Stimulated activated CD4-positive, alpha-beta T cell treated with anti-CD3 and anti-CD28 coated beads, Interleukin-4, amount 100 ng/mL, for 4 hours (primary cell): Measurements from ENCODE around the gene TAX1BP1.
"Not testable (repeated sequence)": the region's sequence is repeated elsewhere in the genome, so short reads cannot be mapped to it uniquely, and the experiment has no call there.

ENCODE experiments used
- DNase-seq, 2 experiments: peaks; one replicate each; pipeline ENCODE4 v3.0.0-alpha.2; 2020

Gene TAX1BP1

DNA sequence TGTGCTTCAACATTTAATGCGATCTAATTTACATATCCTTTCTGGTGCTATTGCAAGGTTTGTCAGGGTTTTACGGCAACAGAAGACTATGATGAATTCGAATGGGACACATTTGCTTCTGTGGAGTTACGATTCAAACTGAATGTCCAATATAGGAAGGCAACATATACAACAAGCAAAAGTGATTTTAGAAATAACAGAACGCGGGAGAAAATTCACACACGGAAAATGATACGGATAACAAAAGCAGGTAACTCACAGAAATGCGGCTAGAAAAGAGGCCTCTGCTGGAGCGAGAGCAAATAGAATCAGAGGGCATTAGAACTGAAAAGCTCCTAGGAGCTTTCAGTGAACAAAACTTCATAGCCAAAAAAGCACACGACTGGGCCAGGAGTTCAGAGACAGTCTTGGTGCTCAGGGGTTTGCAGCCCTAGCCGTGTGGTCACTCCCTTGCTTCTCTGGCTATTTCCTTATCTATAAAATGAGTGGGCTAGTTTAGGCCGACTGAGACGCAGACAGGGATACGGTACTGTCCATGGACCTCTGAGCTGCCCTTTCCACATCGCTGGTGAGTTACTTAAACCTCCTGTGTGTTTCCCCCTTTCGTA lies 557 bp upstream of the TAX1BP1 start:
- peak in 1 of 2 experiments; percentile 2 for DNase-seq

DNA sequence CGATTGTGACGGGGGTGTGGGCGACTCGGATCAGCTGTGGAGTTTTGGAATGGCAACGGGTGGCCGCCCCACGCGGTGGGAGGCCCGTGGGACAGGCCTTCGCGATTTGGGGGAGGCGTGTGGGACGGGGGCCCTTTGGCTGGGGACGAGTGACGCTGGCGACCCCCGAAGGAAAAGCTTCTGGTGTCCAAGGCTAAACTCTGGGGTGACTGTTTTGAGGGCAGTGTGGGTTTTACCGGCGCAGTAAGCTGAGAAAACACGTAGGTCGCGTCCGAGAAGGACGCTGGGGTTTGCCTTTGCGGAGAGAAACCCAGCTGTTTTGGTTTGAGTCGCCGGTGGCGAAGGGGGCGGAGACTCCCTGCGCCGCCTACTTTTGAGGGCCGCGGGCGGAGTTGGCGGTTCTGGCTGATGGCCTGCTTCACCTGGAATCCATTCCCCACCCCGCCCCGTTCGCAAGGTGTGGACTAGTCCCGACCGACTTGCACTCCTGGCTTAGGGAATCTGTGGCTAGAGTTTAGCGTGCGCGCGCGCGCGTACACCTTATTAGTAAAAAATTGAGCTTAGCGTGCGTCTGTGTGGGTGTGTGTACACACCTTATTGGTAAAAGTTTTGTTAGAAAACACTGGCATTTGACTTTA lies 606 bp downstream of the TAX1BP1 start:
- DNase-seq = peak; percentile 75 to 79

DNA sequence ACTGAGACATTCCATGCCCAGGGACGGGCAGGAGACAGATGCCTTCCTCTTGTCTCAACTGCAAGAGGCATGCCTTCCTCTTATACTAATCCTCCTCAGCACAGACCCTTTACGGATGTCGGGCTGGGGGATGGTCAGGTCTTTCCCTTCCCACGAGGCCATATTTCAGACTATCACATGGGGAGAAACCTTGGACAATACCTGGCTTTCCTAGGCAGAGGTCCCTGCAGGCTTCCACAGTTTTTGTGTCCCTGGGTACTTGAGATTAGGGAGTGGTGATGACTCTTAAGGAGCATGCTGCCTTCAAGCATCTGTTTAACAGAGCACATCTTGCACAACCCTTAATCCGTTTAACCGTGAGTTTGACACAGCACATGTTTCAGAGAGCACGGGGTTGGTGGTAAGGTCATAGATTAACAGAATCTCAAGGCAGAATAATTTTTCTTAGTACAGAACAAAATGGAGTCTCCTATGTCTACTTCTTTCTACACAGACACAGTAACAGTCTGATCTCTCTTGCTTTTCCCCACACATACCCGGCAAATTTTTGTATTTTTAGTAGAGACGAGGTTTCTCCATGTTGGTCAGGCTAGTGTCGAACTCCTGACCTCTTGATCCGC lies 2.2 kb downstream of the TAX1BP1 start:
- DNase-seq = not testable (repeated sequence)

DNA sequence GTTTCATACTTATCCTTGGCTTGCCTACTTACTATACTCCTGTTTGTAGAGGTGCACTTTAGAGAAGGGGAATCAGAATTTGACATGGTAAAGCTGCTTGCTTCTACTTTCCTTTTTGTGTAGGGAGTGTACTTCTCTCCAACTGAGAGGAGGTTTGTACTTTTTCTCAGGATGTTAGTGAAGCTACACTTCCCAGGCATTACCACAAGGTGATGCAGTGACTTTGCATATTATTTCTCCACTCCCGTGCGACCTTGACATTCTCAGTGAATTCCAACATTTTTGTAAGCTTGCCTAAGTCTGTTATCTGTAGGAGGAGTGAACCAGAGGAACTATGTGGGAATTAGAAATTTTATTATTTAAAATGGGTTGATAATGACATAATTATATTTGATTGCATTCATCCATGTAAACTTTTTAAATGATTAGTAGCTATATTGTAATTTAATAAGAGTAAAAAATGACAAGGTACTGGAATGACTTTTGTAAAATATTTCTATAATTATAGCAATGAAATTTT lies 5.2 kb downstream of the TAX1BP1 start:
- no peak for DNase-seq

DNA sequence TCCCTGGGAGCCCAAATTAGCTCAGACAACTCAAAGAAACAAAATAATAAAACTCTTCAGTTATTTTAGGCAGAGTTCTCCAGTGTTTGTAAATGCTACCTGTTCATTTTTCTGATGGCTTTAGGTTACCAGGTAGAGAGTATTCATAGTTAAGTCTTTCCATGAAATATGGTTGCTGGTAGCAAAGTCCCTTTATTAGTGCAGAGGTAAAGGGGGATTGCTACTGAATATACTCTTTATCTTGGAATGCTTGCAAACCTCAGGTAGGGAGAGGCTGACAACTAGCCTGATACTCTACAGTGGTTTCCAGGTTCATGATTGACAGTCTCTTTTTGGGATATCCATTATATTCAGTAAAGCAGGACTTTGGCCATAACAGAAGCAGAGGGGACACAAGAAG lies 6.5 kb downstream of the TAX1BP1 start:
- DNase-seq = no peak

DNA sequence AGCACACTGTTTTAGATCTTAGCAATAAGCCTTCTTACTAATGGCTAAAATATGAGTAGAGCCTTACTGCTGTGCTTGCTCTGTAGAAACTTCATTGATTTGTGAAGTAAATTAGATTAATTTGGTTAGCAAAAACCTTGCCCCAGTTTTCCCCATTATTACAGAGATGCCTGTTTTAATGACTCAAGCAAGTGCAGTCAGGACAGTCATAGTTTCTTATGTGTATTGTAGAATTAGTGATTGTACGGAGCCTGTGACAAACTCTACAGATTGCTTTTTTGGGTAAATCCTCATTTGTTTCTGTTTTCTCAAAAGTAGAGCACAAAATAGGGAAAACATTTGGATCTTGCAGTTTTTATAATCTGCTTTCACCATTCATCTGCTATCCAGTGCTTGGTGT lies 7.0 kb downstream of the TAX1BP1 start:
- no peak for DNase-seq

DNA sequence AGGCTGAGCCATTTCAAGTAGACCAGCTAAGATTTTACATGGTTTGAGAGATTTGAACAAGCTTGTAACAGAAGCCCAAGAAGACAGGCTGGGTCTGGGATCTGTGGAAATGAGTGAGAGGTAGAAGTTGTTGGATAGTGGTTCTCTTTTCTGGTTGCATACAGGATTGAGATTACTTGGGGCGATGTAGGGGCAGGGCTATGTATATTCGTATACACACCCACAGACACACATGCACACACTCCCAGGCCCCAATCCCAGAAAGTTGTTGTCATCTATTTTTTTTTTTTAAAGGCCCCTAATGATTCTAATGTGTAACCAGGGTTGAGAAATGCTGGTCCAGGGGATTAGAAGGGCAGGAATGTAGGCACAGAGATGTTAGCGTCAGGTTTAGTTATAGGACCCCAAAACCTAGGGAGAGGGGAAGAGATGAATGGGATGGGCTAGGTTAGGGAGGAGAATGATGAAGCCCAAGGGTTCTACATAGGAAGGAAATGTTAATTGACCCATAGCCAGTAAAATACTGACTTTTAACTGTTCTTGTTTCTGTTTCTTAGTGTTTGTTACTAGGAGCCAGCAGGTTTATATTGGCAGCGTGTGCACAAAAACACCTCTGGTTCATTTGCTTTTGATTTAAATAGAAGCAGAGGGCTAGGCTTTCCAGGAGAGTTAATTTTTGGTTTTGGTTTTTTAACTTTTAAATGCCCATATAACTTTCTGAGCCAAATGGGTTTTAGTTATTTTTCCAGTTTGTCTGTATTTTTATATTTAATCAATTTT lies 7.8 kb downstream of the TAX1BP1 start:
- no peak for DNase-seq

DNA sequence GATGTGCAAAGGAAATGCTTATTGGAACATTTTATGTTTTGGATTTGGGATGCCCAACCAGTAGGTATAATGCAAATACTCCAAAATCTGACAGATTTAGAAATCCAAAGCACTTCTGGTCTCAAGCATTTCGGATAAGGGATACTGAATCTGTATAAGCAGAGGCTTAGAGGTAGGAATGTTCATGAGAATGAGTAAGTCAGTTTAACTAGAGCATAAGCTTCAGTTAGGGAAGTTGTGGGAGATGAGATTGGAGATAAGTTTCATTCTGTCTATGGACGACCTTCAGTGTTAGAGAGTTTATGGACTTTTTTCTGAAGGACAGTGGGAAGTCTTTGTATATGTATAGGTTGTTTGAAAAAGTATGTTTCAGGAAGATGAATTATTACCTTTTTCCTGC lies 10.4 kb downstream of the TAX1BP1 start:
- DNase-seq = no peak

DNA sequence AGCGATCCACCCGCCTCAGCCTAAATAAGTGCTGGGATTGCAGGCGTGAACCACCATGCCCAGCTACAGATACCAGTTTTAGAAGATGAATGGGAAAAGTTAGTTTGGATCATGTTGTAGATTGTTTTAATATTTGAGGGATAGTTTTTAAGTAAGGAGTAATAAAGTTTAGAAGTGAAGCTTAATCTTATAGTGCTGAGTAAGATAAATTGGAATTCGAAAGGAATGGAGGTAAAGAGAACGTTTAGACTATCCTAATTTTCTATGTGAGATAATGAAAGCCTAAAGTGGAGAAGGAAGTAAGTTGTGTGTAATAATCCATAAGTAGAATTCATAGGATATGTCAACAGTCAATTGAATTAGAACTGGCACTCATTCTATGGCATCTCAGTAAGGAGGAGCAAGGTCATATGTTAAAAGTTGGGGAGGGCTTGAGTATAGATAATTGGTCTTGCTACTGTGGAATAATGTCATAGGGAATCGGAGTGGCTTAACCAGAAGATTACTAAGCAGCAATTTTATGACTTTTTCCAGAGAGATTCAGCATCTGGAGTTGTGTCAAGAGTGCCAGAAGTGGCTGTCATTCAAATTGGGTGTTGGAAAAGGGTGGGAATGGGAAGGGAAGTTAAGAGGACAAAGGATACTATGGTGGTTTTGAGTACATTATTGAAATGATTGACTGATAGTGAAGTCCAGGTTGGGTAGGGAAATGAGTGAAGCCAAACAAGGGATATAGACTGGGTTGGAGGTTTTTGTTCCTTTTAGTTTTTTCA lies 12.1 kb downstream of the TAX1BP1 start:
- DNase-seq = no peak

DNA sequence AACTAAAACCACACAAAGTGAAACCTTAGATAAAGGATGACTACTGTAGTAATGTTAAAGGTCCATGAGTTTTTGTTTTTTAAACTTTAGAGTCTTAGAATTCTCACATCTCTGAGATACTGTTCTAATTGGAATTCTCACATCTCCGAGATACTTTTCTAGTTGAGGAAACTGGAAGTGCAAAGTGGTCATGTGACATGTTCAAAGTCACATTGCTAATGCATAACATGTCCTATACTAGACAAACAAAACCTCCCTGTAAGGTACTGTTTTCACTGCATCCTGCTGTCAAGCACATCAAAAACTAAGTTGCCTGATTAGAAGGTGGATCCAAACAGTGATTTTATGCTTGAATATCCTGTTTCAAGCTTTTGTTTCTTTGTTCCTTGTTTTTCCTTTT lies 13.9 kb downstream of the TAX1BP1 start:
- no peak for DNase-seq

DNA sequence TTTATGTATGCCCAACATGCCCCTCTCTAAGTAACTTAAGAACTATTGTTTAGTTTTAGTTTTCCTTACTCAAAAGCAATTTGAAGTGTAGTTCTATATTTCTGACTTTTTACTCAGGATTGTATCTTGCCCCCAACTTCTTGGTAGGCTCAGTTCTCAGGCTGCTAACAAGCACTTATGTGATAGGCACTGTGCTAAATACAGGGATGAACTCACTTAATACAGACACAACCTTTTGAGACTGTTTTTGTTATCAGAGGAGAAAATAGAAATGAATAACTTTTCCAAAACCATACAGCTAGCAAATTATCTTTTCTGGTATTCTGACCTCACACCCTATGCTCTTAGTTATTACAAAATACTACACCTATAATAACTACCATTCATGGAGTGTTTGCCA lies 16.3 kb downstream of the TAX1BP1 start:
- no peak for DNase-seq

DNA sequence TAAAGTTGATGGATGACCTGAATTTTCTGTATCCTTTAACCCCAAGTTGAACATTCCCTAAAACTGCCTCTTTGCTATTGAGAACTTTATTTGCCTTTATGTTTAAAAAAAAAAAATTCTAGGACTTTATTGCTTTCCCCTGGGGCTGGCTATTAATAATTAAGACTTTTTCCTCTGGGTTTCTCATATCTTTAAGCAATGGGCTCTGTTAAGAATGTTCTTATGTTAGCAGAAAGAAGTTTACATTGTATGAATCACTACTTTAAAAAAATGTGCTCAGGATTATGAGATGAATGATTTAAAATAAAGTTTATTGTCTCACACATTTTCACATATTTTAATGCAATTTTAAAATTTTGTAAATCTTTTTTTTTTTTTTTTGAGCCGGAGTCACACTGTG lies 19.5 kb downstream of the TAX1BP1 start:
- no peak for DNase-seq

DNA sequence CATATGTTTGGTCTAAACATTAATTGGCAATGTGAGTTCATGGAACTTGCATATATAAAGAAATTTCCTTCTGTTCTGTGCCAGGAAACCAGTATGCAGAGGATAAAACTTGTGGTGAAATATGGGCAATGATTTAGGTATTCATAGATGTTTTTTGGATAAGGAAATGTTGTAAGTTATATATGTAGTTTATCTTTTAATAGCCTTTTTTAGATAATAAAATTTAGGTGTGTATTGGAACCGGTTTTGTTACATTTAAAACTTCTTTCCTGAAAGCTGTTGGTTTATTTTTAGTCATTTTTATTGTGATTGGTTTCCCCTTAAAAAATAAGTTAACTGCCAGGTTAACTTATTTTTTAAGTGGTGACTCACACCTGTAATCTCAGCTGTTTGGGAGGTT lies 22.1 kb downstream of the TAX1BP1 start:
- DNase-seq = no peak

DNA sequence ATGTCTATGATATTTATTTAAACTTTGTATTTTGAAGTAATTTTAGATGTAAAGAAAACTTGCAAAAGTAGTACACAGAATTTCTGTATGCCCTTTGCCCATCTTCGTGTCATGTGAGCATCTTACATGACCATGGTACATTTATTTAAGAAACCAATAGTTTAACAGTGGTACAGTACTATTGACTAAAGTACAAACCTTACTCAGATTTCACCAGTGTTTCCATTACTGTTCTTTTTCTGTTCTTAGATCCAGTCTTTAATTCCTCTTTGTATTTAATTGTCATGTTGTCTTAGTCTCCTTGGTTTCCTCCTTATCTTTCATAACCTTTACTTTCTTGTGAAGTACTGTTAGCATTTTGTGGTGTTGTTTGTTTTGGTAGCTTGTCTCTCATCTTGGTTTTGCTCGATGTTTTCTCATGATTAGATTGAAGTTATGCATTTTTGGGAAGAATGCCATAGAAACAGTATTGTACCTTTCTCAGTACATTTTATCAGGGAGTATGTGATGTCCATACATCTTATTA lies 24.1 kb downstream of the TAX1BP1 start:
- no peak for DNase-seq

DNA sequence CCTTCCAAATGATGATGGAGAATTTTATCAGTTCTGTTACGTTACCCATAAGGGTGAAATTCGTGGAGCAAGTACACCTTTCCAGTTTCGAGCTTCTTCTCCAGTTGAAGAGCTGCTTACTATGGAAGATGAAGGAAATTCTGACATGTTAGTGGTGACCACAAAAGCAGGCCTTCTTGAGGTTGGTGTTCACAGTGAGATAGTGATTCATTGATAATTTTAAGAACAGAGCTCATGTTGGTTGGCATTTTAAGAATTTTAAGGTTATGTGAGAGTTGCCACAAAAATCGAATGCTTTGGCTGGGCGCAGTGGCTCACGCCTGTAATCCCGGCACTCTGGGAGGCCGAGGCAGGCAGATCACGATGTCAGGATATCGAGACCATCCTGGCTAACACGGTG lies 25.9 kb downstream of the TAX1BP1 start:
- DNase-seq = no peak

DNA sequence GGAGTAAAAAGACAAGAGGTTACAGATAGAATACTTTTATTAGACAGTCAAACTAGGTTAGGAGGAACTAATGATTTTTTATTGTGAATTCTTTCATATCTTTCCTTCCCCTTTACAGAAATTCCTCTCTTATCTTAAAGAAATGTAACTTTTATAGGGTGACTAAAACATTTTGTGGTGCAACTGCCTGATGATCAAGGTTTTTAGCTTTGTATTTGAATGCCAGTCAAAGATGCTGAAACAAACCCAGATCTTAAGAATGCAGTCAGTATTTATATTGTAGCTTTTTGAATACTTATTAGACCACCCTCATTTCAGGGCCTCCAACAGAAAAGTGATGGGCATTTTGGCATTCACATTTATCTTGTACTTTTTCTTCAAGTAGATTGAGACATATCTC lies 27.4 kb downstream of the TAX1BP1 start:
- DNase-seq = no peak

DNA sequence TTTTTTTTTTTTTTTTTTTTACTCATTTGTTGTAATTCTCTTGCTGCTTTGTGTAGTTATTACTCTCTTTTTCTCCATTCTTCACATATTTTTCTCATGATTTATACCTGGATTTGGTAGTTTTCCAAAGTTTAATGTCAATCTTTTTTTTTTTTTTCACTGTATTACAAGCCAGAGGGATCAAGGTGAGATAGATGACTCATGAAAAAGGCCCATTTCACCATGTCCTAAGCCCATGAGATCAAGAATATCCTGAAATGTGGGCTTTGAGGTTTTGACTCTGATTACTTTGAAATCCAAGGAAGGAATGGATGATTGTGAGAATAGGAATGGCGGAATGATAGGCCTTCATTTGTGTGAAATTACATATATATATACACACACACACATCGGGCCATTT lies 31.1 kb downstream of the TAX1BP1 start:
- no peak for DNase-seq

DNA sequence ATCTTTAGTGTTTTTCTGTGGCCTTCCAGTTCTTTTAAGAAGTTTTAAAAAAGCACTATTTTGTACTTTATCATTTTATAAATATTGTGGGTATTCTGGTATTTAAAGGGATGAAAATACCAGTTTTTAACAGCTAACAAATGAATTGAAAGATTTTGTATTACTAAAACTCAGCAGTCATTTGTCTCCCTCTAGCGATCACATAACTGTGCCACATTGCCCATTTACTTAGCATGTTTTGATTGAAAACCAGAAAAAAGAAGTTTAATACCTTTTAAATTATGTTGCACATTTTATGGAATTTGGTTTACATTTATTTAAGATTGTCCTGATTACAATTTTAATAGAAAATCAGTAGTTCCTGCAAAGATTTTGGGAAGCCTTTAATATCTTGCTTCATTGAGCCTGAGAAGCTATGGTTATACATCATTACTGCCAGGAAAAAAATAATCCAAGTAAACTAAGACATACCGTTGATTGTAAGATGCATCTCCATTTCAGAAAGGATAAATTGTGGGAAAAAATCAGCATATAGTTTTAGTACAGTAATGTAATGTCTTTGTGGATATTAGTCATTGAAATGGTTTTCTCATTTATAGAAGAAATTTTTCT lies 34.9 kb downstream of the TAX1BP1 start:
- no peak for DNase-seq

DNA sequence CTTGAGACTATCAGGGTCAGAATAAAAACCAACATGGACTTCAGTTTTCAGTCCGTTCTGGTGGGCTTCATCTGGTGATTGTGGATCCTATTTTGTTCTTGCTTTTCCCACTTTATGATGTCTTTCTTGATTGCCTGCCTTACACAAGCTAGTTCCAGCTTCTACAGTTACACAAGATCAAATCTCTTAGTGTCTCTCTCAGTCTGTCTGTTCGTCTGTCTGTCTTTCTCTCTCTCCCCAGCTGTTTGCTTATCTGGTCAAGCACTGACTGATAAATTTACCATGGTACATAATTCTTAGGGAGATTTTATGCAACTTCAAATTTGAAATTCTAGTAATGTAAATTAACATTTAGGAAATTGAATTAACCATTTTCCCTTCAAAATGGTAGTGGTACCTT lies 35.8 kb downstream of the TAX1BP1 start:
- no peak for DNase-seq

DNA sequence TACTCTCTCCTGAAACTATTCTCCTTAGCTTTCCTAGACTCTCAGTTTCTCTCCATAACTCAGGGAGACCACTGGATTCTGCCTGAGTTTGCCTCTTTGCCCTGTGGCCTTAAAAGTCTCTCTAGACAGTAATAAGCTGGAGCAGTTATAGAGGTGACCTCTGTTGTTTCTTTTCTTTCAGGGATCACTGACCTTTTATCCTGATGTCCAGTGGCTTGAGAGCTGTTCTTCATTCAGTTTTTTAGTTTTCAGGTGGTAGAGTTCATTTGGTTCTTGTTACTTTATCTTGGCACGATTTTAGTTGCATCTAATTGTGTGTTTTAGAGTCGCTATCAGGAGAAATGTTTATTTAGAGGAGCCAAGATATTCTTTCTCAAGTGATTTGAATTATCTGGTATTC lies 37.7 kb downstream of the TAX1BP1 start:
- DNase-seq = no peak

DNA sequence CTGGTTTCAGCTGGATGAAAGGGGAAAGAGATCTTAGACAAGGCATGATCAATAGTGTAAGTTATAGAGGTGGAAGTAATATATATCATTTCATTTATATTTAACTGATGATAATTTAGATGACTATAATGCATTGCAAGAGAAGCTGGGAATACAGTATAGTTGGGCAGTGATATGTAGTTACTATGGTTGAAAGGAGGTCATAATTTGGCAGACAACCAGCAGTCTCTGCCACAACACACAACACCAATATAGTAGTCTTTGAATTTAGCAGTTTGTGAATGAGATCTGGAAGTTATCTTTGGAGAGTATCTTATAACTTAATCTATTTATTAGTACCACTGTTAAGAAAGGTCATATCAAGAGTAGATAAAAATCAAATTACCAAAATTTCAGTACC lies 39.9 kb downstream of the TAX1BP1 start:
- no peak for DNase-seq

DNA sequence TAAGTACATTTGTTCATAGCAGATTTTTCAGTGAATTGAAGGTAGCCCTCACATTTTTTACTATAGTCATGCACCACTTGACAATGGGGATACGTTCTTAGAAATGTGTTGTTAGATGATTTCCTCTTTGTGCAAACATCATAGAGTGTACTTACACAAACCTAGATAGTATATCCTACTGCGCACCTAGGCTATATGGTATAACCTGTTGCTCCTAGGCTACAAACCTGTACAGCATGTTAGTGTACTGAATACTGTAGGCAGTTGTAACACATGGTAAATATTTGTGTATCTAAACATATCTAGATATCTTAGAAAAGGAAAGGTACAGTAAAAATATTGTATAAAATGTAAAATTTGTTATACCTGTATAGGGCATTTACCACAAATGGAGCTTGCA lies 41.2 kb downstream of the TAX1BP1 start:
- DNase-seq = no peak
